Testis (tissue), 2 donors: ENCODE data around the gene TPRN.

Source experiments
- POLR2A ChIP-seq: fragments of 450-650 bp; IDR thresholded peaks from one replicate; pipeline ENCODE4 v1.6.1; 2017; ENCODE audit warnings: antibody characterized with exemption, mild to moderate bottlenecking, moderate library complexity
- TF ChIP-seq, protein P1 (sequence below), 3 experiments: fragments of 450-650 bp in 2 of 3; fragments of 200-600 bp in 1 of 3; sonication (generic) in 1 of 3; IDR thresholded peaks; one replicate each; pipeline ENCODE4 v1.5.1; 2016 to 2019; ENCODE audit warnings: antibody characterized with exemption in 3 of 3, mild to moderate bottlenecking in 2 of 3, moderate library complexity in 1 of 3

DNA sequence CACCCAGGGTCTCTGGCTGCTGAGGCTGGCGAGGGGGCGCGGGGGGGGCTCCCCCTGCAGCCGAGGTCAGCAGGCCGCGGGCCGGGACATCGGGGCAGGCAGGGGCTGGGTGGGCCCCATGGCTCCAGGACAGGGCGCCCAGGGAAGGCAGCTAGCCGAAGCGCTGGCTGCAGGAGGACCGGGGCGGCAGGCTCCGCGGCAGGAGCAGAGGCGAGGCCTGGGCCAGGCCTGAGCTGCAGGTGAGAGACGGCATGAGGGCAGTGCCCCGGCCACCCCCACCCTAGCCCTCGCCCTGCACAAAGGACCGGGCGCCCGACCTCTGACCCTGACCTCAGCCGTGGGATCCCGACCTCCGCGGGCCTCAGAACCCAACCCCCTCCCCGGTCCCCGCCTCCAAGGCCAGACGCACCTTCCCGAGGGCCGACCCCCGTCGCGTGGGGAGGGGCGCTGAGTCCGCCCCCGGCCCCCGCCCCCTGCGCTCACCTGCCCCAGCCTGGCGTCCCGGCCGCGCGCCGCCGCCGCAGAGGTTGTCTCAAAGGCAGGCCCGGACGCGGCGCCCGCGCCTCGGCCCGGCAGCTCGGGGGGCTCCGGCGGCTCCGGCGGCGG lies 21.1 kb upstream of the TPRN start:
- TF ChIP-seq, protein P1, sequence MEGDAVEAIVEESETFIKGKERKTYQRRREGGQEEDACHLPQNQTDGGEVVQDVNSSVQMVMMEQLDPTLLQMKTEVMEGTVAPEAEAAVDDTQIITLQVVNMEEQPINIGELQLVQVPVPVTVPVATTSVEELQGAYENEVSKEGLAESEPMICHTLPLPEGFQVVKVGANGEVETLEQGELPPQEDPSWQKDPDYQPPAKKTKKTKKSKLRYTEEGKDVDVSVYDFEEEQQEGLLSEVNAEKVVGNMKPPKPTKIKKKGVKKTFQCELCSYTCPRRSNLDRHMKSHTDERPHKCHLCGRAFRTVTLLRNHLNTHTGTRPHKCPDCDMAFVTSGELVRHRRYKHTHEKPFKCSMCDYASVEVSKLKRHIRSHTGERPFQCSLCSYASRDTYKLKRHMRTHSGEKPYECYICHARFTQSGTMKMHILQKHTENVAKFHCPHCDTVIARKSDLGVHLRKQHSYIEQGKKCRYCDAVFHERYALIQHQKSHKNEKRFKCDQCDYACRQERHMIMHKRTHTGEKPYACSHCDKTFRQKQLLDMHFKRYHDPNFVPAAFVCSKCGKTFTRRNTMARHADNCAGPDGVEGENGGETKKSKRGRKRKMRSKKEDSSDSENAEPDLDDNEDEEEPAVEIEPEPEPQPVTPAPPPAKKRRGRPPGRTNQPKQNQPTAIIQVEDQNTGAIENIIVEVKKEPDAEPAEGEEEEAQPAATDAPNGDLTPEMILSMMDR (IDR thresholded peaks at IDR 0.05): no peak
- TF ChIP-seq POLR2A: no peak
